HepG2 (cell line): ENCODE measurements around the gene CBX2. TPM values are rescaled to one million over a fixed set of nuclear protein-coding genes. Genes with fewer than 3 reads are reported as not detected.

ENCODE experiments used
- CREB1 ChIP-seq, 2 experiments: fragments of 450-650 bp in 1 of 2; IDR thresholded peaks; 2 replicates each; pipeline ENCODE4 v1.6.1; 2016 to 2017; ENCODE audit warnings: control low read depth in 1 of 2, mild to moderate bottlenecking in 1 of 2, missing compliant biosample characterization in 1 of 2, missing genetic modification characterization in 1 of 2
- FOXA1 ChIP-seq, 2 experiments: fragments of 450-650 bp in 1 of 2; sonication (generic) in 1 of 2; formaldehyde crosslinking in 1 of 2; IDR thresholded peaks; 2 replicates each; pipeline versions ENCODE4 v1.4.0 to v1.6.1; 2016 to 2020; ENCODE audit warnings: missing genetic modification reagents in 1 of 2
- GFI1 ChIP-seq: sonication (generic); formaldehyde crosslinking; IDR thresholded peaks from 2 replicates; pipeline ENCODE4 v1.5.0; 2020; ENCODE audit warnings: missing genetic modification reagents, mild to moderate bottlenecking, borderline replicate concordance
- KMT2A ChIP-seq: sonication (generic); formaldehyde crosslinking; IDR thresholded peaks from 2 replicates; pipeline ENCODE4 v1.4.0; 2020; ENCODE audit warnings: missing genetic modification reagents
- MATR3 ChIP-seq: sonication (generic); formaldehyde crosslinking; IDR thresholded peaks from 2 replicates; pipeline ENCODE4 v1.4.0; 2020; ENCODE audit warnings: missing genetic modification reagents
- MED1 ChIP-seq: sonication (generic); formaldehyde crosslinking; IDR thresholded peaks from 2 replicates; pipeline ENCODE4 v1.4.0; 2020; ENCODE audit warnings: missing genetic modification reagents
- RARG ChIP-seq: sonication (generic); formaldehyde crosslinking; IDR thresholded peaks from 2 replicates; pipeline ENCODE4 v1.4.0; 2020; ENCODE audit warnings: low read depth, mild to moderate bottlenecking, missing genetic modification reagents
- SALL1 ChIP-seq: sonication (generic); formaldehyde crosslinking; IDR thresholded peaks from 2 replicates; pipeline ENCODE4 v1.8.0; 2022; ENCODE audit warnings: mild to moderate bottlenecking, missing genetic modification reagents
- SIN3B ChIP-seq: fragments of 150-350 bp; IDR thresholded peaks from 2 replicates; pipeline ENCODE4 v1.6.1; 2014; ENCODE audit warnings: low read length
- TRIM24 ChIP-seq: sonication (generic); formaldehyde crosslinking; IDR thresholded peaks from 2 replicates; pipeline ENCODE4 v1.8.0; 2022; ENCODE audit warnings: mild to moderate bottlenecking, missing genetic modification reagents
- YEATS2 ChIP-seq: sonication (generic); formaldehyde crosslinking; IDR thresholded peaks from 2 replicates; pipeline ENCODE4 v1.4.0; 2020; ENCODE audit warnings: missing genetic modification reagents, borderline replicate concordance
- ZEB1 ChIP-seq: IDR thresholded peaks from 2 replicates; pipeline ENCODE4 v1.6.1; 2012; ENCODE audit warnings: mild to moderate bottlenecking, low read depth, inconsistent platforms; ENCODE audit not compliant: insufficient replicate concordance
- ZNF264 ChIP-seq: sonication (generic); formaldehyde crosslinking; IDR thresholded peaks from 2 replicates; pipeline ENCODE4 v1.4.0; 2020; ENCODE audit warnings: missing genetic modification reagents
- ZNF329 ChIP-seq: sonication (generic); formaldehyde crosslinking; IDR thresholded peaks from 2 replicates; pipeline ENCODE4 v1.9.0; 2021; ENCODE audit warnings: low read depth, mild to moderate bottlenecking, missing genetic modification reagents
- ZNF451 ChIP-seq: sonication (generic); formaldehyde crosslinking; IDR thresholded peaks from 2 replicates; pipeline ENCODE4 v1.5.0; 2020; ENCODE audit warnings: mild to moderate bottlenecking, missing genetic modification reagents
- ZNF644 ChIP-seq: IDR thresholded peaks from 2 replicates; pipeline ENCODE4 v1.6.1; 2016; ENCODE audit warnings: low read depth
- ZNF788 ChIP-seq: sonication (generic); formaldehyde crosslinking; IDR thresholded peaks from 2 replicates; pipeline ENCODE4 v1.5.0; 2020; ENCODE audit warnings: mild to moderate bottlenecking, missing genetic modification reagents, borderline replicate concordance
- ZNF883 ChIP-seq: sonication (generic); formaldehyde crosslinking; IDR thresholded peaks from 2 replicates; pipeline ENCODE4 v1.5.1; 2020; ENCODE audit warnings: mild to moderate bottlenecking, missing genetic modification reagents; ENCODE audit errors: not compliant biosample characterization
- ZNF891 ChIP-seq: sonication (generic); formaldehyde crosslinking; IDR thresholded peaks from 2 replicates; pipeline ENCODE4 v1.5.0; 2020; ENCODE audit warnings: mild to moderate bottlenecking, missing genetic modification reagents
- polyA plus RNA-seq, 8 experiments: library from polyadenylated mRNA; depleted of rRNA in 3 of 8; stranded (reverse) in 7 of 8; unstranded in 1 of 8; fragments of >200 nt; fragmentation: Illumina TruSeq in 4 of 8; extraction: Trizol in 4 of 8; gene quantifications; 2 replicates each; pipeline versions ENCODE4 v1.2.1 to v1.2.3, GENCODE V29; 2011 to 2016; ENCODE audit warnings: low read depth in 4 of 8, missing spikeins in 1 of 8, mixed read lengths in 1 of 8; ENCODE audit not compliant: insufficient read depth in 1 of 8
- total RNA-seq, 5 experiments: library from RNA; depleted of rRNA; stranded (reverse); fragments of >200 nt; fragmentation: Illumina TruSeq; extraction: Trizol; gene quantifications; 2 replicates each; pipeline ENCODE4 v1.2.3, GENCODE V29; 2016; ENCODE audit warnings: low read depth in 1 of 5
- TF ChIP-seq, protein P1 (sequence below): sonication (generic); formaldehyde crosslinking; IDR thresholded peaks from 2 replicates; pipeline ENCODE4 v1.4.0; 2020; ENCODE audit warnings: missing genetic modification reagents
- TF ChIP-seq, protein P2 (sequence below): sonication (generic); formaldehyde crosslinking; IDR thresholded peaks from 2 replicates; pipeline ENCODE4 v1.5.0; 2020; ENCODE audit warnings: mild to moderate bottlenecking, missing genetic modification reagents, borderline replicate concordance
- TF ChIP-seq, protein P3 (sequence below): sonication (generic); formaldehyde crosslinking; IDR thresholded peaks from 2 replicates; pipeline ENCODE4 v1.8.1; 2023; ENCODE audit warnings: mild to moderate bottlenecking, missing genetic modification reagents
- TF ChIP-seq, protein P4 (sequence below): sonication (generic); formaldehyde crosslinking; IDR thresholded peaks from 2 replicates; pipeline ENCODE4 v1.5.0; 2020; ENCODE audit warnings: missing genetic modification reagents, mild to moderate bottlenecking, borderline replicate concordance

The CBX2 gene
- total and polyA plus RNA-seq, 2 of the 13 experiments (the other 11 are each of a cell fraction or from before 2014, with no cell fraction given) = 14.5 to 31.1 TPM

DNA sequence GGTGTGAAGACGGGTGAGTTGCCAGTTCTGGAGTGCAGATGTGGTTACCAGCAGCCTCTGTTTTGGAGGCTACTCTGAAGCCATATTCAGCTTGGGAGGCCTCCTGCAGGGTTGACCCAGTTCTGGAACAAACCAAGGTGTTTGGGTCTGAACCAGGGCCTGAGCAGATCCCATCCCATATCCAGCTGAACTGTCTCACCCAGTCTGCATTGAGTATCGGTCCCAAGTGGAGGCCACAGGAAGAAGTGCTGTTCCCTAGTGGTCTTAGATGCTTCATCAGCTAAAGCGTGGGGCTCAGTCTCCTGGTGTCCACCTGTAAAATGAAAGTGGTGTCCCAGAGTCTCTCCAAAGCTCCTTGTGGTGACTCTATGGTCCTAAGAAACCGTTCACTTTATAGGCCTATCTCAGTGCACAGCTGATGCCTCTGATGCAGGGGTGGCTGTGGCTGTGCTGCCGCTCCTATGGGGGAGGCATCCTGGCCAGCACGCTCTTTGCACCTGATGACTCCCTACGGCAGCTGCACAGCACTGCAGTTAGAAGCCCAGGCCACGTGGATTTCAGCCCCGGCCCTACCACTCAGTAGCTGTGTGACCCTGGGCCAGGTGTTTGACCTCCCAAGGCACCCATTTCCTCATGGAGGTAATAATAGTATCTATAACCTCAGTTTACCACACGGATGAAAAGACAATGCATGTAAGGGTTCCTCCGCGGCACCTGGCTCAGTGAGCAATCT lies 40.2 kb downstream of the CBX2 start (continued):
- TF ChIP-seq, protein P1, sequence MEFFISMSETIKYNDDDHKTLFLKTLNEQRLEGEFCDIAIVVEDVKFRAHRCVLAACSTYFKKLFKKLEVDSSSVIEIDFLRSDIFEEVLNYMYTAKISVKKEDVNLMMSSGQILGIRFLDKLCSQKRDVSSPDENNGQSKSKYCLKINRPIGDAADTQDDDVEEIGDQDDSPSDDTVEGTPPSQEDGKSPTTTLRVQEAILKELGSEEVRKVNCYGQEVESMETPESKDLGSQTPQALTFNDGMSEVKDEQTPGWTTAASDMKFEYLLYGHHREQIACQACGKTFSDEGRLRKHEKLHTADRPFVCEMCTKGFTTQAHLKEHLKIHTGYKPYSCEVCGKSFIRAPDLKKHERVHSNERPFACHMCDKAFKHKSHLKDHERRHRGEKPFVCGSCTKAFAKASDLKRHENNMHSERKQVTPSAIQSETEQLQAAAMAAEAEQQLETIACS = no peak
- TF ChIP-seq, protein P2, sequence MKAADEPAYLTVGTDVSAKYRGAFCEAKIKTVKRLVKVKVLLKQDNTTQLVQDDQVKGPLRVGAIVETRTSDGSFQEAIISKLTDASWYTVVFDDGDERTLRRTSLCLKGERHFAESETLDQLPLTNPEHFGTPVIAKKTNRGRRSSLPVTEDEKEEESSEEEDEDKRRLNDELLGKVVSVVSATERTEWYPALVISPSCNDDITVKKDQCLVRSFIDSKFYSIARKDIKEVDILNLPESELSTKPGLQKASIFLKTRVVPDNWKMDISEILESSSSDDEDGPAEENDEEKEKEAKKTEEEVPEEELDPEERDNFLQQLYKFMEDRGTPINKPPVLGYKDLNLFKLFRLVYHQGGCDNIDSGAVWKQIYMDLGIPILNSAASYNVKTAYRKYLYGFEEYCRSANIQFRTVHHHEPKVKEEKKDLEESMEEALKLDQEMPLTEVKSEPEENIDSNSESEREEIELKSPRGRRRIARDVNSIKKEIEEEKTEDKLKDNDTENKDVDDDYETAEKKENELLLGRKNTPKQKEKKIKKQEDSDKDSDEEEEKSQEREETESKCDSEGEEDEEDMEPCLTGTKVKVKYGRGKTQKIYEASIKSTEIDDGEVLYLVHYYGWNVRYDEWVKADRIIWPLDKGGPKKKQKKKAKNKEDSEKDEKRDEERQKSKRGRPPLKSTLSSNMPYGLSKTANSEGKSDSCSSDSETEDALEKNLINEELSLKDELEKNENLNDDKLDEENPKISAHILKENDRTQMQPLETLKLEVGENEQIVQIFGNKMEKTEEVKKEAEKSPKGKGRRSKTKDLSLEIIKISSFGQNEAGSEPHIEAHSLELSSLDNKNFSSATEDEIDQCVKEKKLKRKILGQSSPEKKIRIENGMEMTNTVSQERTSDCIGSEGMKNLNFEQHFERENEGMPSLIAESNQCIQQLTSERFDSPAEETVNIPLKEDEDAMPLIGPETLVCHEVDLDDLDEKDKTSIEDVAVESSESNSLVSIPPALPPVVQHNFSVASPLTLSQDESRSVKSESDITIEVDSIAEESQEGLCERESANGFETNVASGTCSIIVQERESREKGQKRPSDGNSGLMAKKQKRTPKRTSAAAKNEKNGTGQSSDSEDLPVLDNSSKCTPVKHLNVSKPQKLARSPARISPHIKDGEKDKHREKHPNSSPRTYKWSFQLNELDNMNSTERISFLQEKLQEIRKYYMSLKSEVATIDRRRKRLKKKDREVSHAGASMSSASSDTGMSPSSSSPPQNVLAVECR (CRISPR knock-in tag) = no peak; the same call in 1 of the 2 replicates
- TF ChIP-seq CREB1 (IDR thresholded peaks at IDR 0.05) (no peak), CREB1 (CRISPR knock-in tag; IDR thresholded peaks at IDR 0.05) (no peak), ZNF644 (CRISPR knock-in tag) (0 out of 2 replicates have a peak, but pooled peaks have one; percentile 19), ZNF451 (CRISPR knock-in tag) (no peak), ZEB1 (no peak), KMT2A (CRISPR knock-in tag) (no peak), ZNF883 (peak; percentile 49), MED1 (CRISPR knock-in tag) (peak; percentile 77), FOXA1 (IDR thresholded peaks at IDR 0.05) (no peak), FOXA1 (CRISPR knock-in tag; IDR thresholded peaks at IDR 0.05) (no peak), SALL1 (CRISPR knock-in tag) (peak; percentile 69), ZNF329 (no peak), YEATS2 (CRISPR knock-in tag) (peak; percentile 44; the same call in 1 of the 2 replicates), MATR3 (no peak), ZNF788 (CRISPR knock-in tag) (no peak; the same call in 1 of the 2 replicates), ZNF264 (CRISPR knock-in tag) (0 out of 2 replicates have a peak, but pooled peaks have one; percentile 31), RARG (CRISPR knock-in tag) (no peak), TRIM24 (CRISPR knock-in tag) (no peak), ZNF891 (CRISPR knock-in tag) (no peak), GFI1 (CRISPR knock-in tag) (no peak), SIN3B (no peak)
- TF ChIP-seq, protein P3, sequence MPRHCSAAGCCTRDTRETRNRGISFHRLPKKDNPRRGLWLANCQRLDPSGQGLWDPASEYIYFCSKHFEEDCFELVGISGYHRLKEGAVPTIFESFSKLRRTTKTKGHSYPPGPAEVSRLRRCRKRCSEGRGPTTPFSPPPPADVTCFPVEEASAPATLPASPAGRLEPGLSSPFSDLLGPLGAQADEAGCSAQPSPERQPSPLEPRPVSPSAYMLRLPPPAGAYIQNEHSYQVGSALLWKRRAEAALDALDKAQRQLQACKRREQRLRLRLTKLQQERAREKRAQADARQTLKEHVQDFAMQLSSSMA (CRISPR knock-in tag) = no peak
- TF ChIP-seq, protein P4, sequence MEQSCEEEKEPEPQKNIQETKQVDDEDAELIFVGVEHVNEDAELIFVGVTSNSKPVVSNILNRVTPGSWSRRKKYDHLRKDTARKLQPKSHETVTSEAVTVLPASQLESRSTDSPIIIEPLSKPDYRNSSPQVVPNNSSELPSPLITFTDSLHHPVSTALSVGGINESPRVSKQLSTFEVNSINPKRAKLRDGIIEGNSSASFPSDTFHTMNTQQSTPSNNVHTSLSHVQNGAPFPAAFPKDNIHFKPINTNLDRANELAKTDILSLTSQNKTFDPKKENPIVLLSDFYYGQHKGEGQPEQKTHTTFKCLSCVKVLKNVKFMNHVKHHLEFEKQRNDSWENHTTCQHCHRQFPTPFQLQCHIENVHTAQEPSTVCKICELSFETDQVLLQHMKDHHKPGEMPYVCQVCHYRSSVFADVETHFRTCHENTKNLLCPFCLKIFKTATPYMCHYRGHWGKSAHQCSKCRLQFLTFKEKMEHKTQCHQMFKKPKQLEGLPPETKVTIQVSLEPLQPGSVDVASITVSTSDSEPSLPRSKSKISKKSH (CRISPR knock-in tag) = no peak
